ENCODE measurements around the gene ISG15. TPM values are rescaled to one million over a fixed set of nuclear protein-coding genes. Genes with fewer than 3 reads are reported as not detected.

ISG15 gene
- total RNA-seq, 1 donor from 2014 or later = 14.3 TPM

DNA sequence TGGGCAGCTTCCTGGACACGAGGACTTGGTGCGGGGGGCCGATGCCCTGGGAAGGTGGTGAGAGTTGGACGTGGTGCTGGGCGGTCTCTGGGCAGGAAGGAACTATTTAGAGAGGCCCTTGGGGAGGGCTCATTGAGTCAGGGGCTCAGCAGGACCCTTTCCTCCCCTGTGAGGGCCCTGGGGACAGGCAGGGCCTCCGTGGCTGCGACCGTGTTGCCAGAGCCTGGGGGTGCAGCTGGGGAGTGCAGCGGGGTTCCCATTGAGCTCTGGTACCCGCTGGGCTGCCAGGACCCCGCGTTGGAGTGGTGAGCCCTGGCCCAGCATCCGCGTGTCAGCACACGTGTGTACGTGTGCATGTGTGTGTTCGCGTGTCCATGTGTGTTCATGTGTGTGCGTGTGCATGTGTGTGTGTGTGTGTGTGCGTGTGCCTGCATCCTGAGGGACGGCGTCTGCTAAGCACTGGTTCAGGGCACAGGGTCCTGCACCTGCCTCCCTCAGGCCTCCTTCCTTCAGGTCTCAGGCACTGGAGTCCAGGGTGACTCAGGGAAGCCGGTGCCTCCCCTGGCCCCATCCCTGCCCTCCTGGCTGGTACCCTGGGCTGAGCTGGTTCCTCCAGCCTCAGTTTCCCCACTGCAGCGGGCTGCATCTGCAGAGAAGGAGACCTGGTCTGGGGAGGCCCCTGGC is 50.1 kb downstream of the ISG15 start:
- H3K36me3 Mint-ChIP-seq (ENCODE audit: insufficient read depth) = no peaks in the 10 kb centered on the region
- TF ChIP-seq, protein P1, sequence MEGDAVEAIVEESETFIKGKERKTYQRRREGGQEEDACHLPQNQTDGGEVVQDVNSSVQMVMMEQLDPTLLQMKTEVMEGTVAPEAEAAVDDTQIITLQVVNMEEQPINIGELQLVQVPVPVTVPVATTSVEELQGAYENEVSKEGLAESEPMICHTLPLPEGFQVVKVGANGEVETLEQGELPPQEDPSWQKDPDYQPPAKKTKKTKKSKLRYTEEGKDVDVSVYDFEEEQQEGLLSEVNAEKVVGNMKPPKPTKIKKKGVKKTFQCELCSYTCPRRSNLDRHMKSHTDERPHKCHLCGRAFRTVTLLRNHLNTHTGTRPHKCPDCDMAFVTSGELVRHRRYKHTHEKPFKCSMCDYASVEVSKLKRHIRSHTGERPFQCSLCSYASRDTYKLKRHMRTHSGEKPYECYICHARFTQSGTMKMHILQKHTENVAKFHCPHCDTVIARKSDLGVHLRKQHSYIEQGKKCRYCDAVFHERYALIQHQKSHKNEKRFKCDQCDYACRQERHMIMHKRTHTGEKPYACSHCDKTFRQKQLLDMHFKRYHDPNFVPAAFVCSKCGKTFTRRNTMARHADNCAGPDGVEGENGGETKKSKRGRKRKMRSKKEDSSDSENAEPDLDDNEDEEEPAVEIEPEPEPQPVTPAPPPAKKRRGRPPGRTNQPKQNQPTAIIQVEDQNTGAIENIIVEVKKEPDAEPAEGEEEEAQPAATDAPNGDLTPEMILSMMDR (IDR thresholded peaks at IDR 0.05; ENCODE audit: unreplicated experiment) = no peak
- peaks cover 41% of the 10 kb centered on the region for H3K27me3 Mint-ChIP-seq
- H3K4me1 Mint-ChIP-seq (ENCODE audit: low read depth) = peaks cover 3% of the 10 kb centered on the region
- DNase-seq (ENCODE audit: low spot score, unreplicated experiment) = no peak
- H3K4me3 Mint-ChIP-seq (ENCODE audit: low read depth) = no peak overlapping the region
- no peaks in the 10 kb centered on the region for H3K9me3 Mint-ChIP-seq (ENCODE audit: low read depth)
- H3K27ac Mint-ChIP-seq = no peak overlapping the region

Other genes starting within 250 kb of the ISG15 start
- 42.9 and 53.9 TPM in 2 replicates for gene SAMD11, start 89.6 kb upstream of the ISG15 start, total RNA-seq
- gene NOC2L, start 54.2 kb upstream of the ISG15 start, total RNA-seq = 71.9 and 78.2 TPM in 2 replicates
- 45.3 and 47.5 TPM in 2 replicates for gene KLHL17, start 52.9 kb upstream of the ISG15 start, total RNA-seq
- 1.1 and 1.9 TPM in 2 replicates for gene PLEKHN1, start 47.0 kb upstream of the ISG15 start, total RNA-seq
- not detected in 2 replicates for gene PERM1, start 31.4 kb upstream of the ISG15 start, total RNA-seq
- gene HES4, start 13.4 kb upstream of the ISG15 start, total RNA-seq = 83.8 and 87.4 TPM in 2 replicates
- gene AGRN, start 6.6 kb downstream of the ISG15 start, total RNA-seq = 330 and 335 TPM in 2 replicates
- gene RNF223, start 60.8 kb downstream of the ISG15 start, total RNA-seq = not detected in 2 replicates
- gene C1orf159, start 102.6 kb downstream of the ISG15 start, total RNA-seq = 21.3 and 23.2 TPM in 2 replicates
- gene TTLL10, start 160.4 kb downstream of the ISG15 start, total RNA-seq = 5.0 and 5.5 TPM in 2 replicates
- gene TNFRSF18, start 193.1 kb downstream of the ISG15 start, total RNA-seq = 0.48 TPM in 1 of 2 replicates, not detected in the other
- 0.33 and 0.38 TPM in 2 replicates for gene TNFRSF4, start 200.7 kb downstream of the ISG15 start, total RNA-seq
- 103 and 107 TPM in 2 replicates for gene SDF4, start 218.5 kb downstream of the ISG15 start, total RNA-seq
- 31.7 and 31.9 TPM in 2 replicates for gene B3GALT6, start 218.7 kb downstream of the ISG15 start, total RNA-seq
- 1.7 and 2.7 TPM in 2 replicates for gene C1QTNF12, start 233.2 kb downstream of the ISG15 start, total RNA-seq

Data from progenitor cell of endocrine pancreas (in vitro differentiated cells).